Mesenchymal stem cell (in vitro differentiated cells and primary cell): ENCODE data around the gene ZNF471.

Experiments
- DNase-seq: peaks from one replicate; pipeline ENCODE4 v3.0.0-alpha.2; 2013
- H2AFZ ChIP-seq: one replicate; pipeline ENCODE4 v1.6.1; 2013; ENCODE audit warnings: low read depth, mild to moderate bottlenecking, control low read depth, inconsistent platforms, low read length, moderate library complexity
- H2AK5ac ChIP-seq: 2 replicates; pipeline ENCODE4 v1.6.1; 2013; ENCODE audit warnings: low read length, moderate library complexity, mild to moderate bottlenecking, inconsistent platforms; ENCODE audit not compliant: severe bottlenecking
- H2BK120ac ChIP-seq: one replicate; pipeline ENCODE4 v1.6.1; 2013; ENCODE audit warnings: low read depth, mild to moderate bottlenecking, inconsistent platforms, low read length, moderate library complexity
- H2BK12ac ChIP-seq, 2 experiments: one replicate each; pipeline ENCODE4 v1.6.1; 2013; ENCODE audit warnings: inconsistent platforms in 2 of 2, low read length in 2 of 2, mild to moderate bottlenecking in 2 of 2, moderate library complexity in 2 of 2, control low read depth in 1 of 2
- H2BK15ac ChIP-seq: one replicate; pipeline ENCODE4 v1.6.1; 2013; ENCODE audit warnings: mild to moderate bottlenecking, low read depth, inconsistent platforms; ENCODE audit not compliant: poor library complexity, severe bottlenecking
- H2BK5ac ChIP-seq: 2 replicates; pipeline ENCODE4 v1.6.1; 2013; ENCODE audit warnings: low read depth, mild to moderate bottlenecking, low read length, control low read depth, inconsistent platforms; ENCODE audit not compliant: poor library complexity, severe bottlenecking
- H3K14ac ChIP-seq, 2 experiments: one replicate each; pipeline ENCODE4 v1.6.1; 2013; ENCODE audit warnings: inconsistent platforms in 2 of 2, low read length in 2 of 2, control low read depth in 1 of 2, mild to moderate bottlenecking in 1 of 2, moderate library complexity in 1 of 2
- H3K18ac ChIP-seq, 2 experiments: one replicate each; pipeline ENCODE4 v1.6.1; 2013; ENCODE audit warnings: inconsistent platforms in 2 of 2, low read length in 2 of 2, control low read depth in 1 of 2, low read depth in 1 of 2, mild to moderate bottlenecking in 1 of 2
- H3K23ac ChIP-seq, 2 experiments: one replicate each; pipeline ENCODE4 v1.6.1; 2013; ENCODE audit warnings: inconsistent platforms in 2 of 2, low read length in 2 of 2, mild to moderate bottlenecking in 2 of 2, moderate library complexity in 2 of 2, control low read depth in 1 of 2
- H3K27ac ChIP-seq: 2 replicates; pipeline ENCODE4 v1.5.1; 2013; ENCODE audit warnings: mild to moderate bottlenecking, moderate library complexity, low read length, control low read depth, inconsistent platforms; ENCODE audit not compliant: poor library complexity, severe bottlenecking
- H3K27me3 ChIP-seq, 2 experiments: 2 replicates each; pipeline versions ENCODE4 v1.6.1 to v1.7.0; 2013; ENCODE audit warnings: low read length in 2 of 2, mild to moderate bottlenecking in 2 of 2, moderate library complexity in 2 of 2, control low read depth in 1 of 2, inconsistent platforms in 1 of 2; ENCODE audit not compliant: control insufficient read depth in 1 of 2, insufficient read depth in 1 of 2
- H3K36me3 ChIP-seq, 2 experiments: 2 replicates each; pipeline versions ENCODE4 v1.6.1 to v1.7.0; 2013; ENCODE audit warnings: low read length in 2 of 2, control low read depth in 1 of 2, inconsistent platforms in 1 of 2, low read depth in 1 of 2, mild to moderate bottlenecking in 1 of 2; ENCODE audit not compliant: insufficient read depth in 2 of 2, control insufficient read depth in 1 of 2
- H3K4ac ChIP-seq, 2 experiments: one replicate each; pipeline ENCODE4 v1.6.1; 2013; ENCODE audit warnings: inconsistent platforms in 2 of 2, low read length in 2 of 2, mild to moderate bottlenecking in 2 of 2, moderate library complexity in 2 of 2, control low read depth in 1 of 2, low read depth in 1 of 2
- H3K4me1 ChIP-seq: 2 replicates; pipeline ENCODE4 v1.6.1; 2013; ENCODE audit warnings: low read depth, low read length, control low read depth; ENCODE audit not compliant: control insufficient read depth, insufficient read depth
- H3K4me2 ChIP-seq: 2 replicates; pipeline ENCODE4 v1.6.1; 2013; ENCODE audit warnings: low read length, mild to moderate bottlenecking, inconsistent platforms; ENCODE audit not compliant: poor library complexity, severe bottlenecking
- H3K4me3 ChIP-seq, 2 experiments: 2 replicates each; pipeline versions ENCODE4 v1.5.1 to v1.7.0; 2013; ENCODE audit warnings: low read length in 2 of 2, mild to moderate bottlenecking in 2 of 2, control low read depth in 1 of 2, low read depth in 1 of 2; ENCODE audit not compliant: insufficient read depth in 1 of 2
- H3K79me1 ChIP-seq: replicated peaks from 2 replicates; pipeline ENCODE4 v1.6.1; 2013; ENCODE audit warnings: mild to moderate bottlenecking, control low read depth, low read length, inconsistent platforms; ENCODE audit not compliant: poor library complexity, severe bottlenecking
- H3K9ac ChIP-seq: 2 replicates; pipeline ENCODE4 v1.7.0; 2013; ENCODE audit warnings: mild to moderate bottlenecking, low read length, moderate library complexity
- H3K9me3 ChIP-seq: 2 replicates; pipeline ENCODE4 v1.7.0; 2013; ENCODE audit warnings: mild to moderate bottlenecking, low read length; ENCODE audit not compliant: control insufficient read depth
- H4K8ac ChIP-seq: one replicate; pipeline ENCODE4 v1.6.1; 2013; ENCODE audit warnings: inconsistent platforms, mild to moderate bottlenecking, low read length, moderate library complexity
- H4K91ac ChIP-seq: one replicate; pipeline ENCODE4 v1.6.1; 2013; ENCODE audit warnings: mild to moderate bottlenecking, low read length, inconsistent platforms
- WGBS: methylation state at CpG from one replicate; pipeline ENCODE4 v1.1.7; 2013; ENCODE audit warnings: mixed read lengths; 5-methylcytosine and 5-hydroxymethylcytosine counted together

Gene ZNF471

GRCh38 chr19:56538254-56538760 is 30.7 kb downstream of the ZNF471 start:
- H3K4me3 ChIP-seq: peak overlapping the region; percentile 90 to 96
- peak overlapping the region; percentile 96 for H2AFZ ChIP-seq
- H2AK5ac ChIP-seq: no peak overlapping the region
- H2BK12ac ChIP-seq: peak overlapping the region in 1 of 2 experiments; percentile 83
- peak overlapping the region; percentile 77 for H3K9ac ChIP-seq
- peak overlapping the region; percentile 88 for H2BK5ac ChIP-seq
- peak overlapping the region; percentile 67 for H3K4me2 ChIP-seq
- peaks cover 21% of the 10 kb centered on the region for H3K79me1 ChIP-seq
- H3K4me1 ChIP-seq: peaks cover 5% of the 10 kb centered on the region
- peaks cover 85% of the 10 kb centered on the region for H3K9me3 ChIP-seq
- peak overlapping the region; percentile 100 for H4K91ac ChIP-seq
- H3K23ac ChIP-seq: no peak overlapping the region
- H2BK120ac ChIP-seq: peak overlapping the region; percentile 57
- H2BK15ac ChIP-seq: peak overlapping the region; percentile 98
- 1% methylated on average over 25 of the region's 46 CpGs for WGBS
- peak overlapping the region; percentile 98 for H3K27ac ChIP-seq
- no peaks in the 10 kb centered on the region for H3K27me3 ChIP-seq
- peak; percentile 92 for DNase-seq
- peak overlapping the region in 1 of 2 experiments; percentile 98 for H3K14ac ChIP-seq
- H4K8ac ChIP-seq: peak overlapping the region; percentile 100
- H3K4ac ChIP-seq: peak overlapping the region; percentile 83 to 98
- H3K36me3 ChIP-seq: peaks cover 24 to 28% of the 10 kb centered on the region in 2 experiments
- peak overlapping the region; percentile 100 for H3K18ac ChIP-seq

- peak within 1 kb of the TSS in 1 of 2 experiments; percentile 14 for H3K23ac ChIP-seq
- 4% methylated on average over 33 of the region's 65 CpGs for WGBS
- H3K4me2 ChIP-seq: peak within 1 kb of the TSS; percentile 87
- no peaks in the 10 kb centered on the region for H3K27me3 ChIP-seq
- H3K9ac ChIP-seq: peak within 1 kb of the TSS; percentile 77
- H3K27ac ChIP-seq: peak within 1 kb of the TSS; percentile 98
- H4K8ac ChIP-seq: peak within 1 kb of the TSS; percentile 100
- H2BK12ac ChIP-seq: peak within 1 kb of the TSS in 1 of 2 experiments; percentile 83
- peak within 1 kb of the TSS; percentile 100 for H3K18ac ChIP-seq
- H4K91ac ChIP-seq: peak within 1 kb of the TSS; percentile 100
- H3K4me1 ChIP-seq: peaks cover 5% of the 10 kb centered on the region
- H3K4ac ChIP-seq: peak within 1 kb of the TSS; percentile 83 to 98
- H2BK15ac ChIP-seq: peak within 1 kb of the TSS; percentile 98
- H2BK120ac ChIP-seq: peak within 1 kb of the TSS; percentile 57
- no peak for DNase-seq
- peak within 1 kb of the TSS; percentile 96 for H2AFZ ChIP-seq
- H3K14ac ChIP-seq: peak within 1 kb of the TSS in 1 of 2 experiments; percentile 98
- peaks cover 85% of the 10 kb centered on the region for H3K9me3 ChIP-seq
- peak within 1 kb of the TSS; percentile 88 for H2BK5ac ChIP-seq
- H3K79me1 ChIP-seq: peaks cover 22% of the 10 kb centered on the region
- peaks cover 22 to 34% of the 10 kb centered on the region in 2 experiments for H3K36me3 ChIP-seq
- H2AK5ac ChIP-seq: no peak within 1 kb of the TSS
- H3K4me3 ChIP-seq: peak within 1 kb of the TSS; percentile 90 to 96
These were observed 31.2 kb downstream of the ZNF471 start, which contains the start of gene ZFP28 for GRCh38 chr19:56538761-56539263. TSS of gene ZFP28 (plus strand) at chr19:56538948. CDS start at chr19:56539019, 71 bp downstream.

- no peak overlapping the region for H3K4me2 ChIP-seq
- no peaks in the 10 kb centered on the region for H3K27me3 ChIP-seq
- H2BK120ac ChIP-seq: no peak overlapping the region
- H3K9ac ChIP-seq: no peak overlapping the region
- H2AK5ac ChIP-seq: no peak overlapping the region
- H2BK15ac ChIP-seq: no peak overlapping the region
- no peak overlapping the region for H3K27ac ChIP-seq
- no peak overlapping the region for H4K91ac ChIP-seq
- DNase-seq: no peak
- no peak overlapping the region for H3K14ac ChIP-seq
- no peak overlapping the region for H3K4ac ChIP-seq
- peaks cover 45% of the 10 kb centered on the region for H3K79me1 ChIP-seq
- peaks cover 5% of the 10 kb centered on the region for H3K4me1 ChIP-seq
- no peak overlapping the region for H2AFZ ChIP-seq
- H3K36me3 ChIP-seq: peaks cover 35 to 78% of the 10 kb centered on the region in 2 experiments
- no peak overlapping the region for H4K8ac ChIP-seq
- H3K4me3 ChIP-seq: peak overlapping the region in 1 of 2 experiments; percentile 30
- no peak overlapping the region for H3K18ac ChIP-seq
- H2BK5ac ChIP-seq: no peak overlapping the region
- no peak overlapping the region for H3K23ac ChIP-seq
- 94% methylated on average over 2 of the region's 2 CpGs for WGBS
- peaks cover 91% of the 10 kb centered on the region for H3K9me3 ChIP-seq
- H2BK12ac ChIP-seq: no peak overlapping the region
These were observed 36.1 kb downstream of the ZNF471 start for GRCh38 chr19:56543776-56544175.

GRCh38 chr19:56547535-56547934 is 39.9 kb downstream of the ZNF471 start:
- H3K36me3 ChIP-seq: peaks cover 28 to 92% of the 10 kb centered on the region in 2 experiments
- 65% methylated on average over 6 of the region's 6 CpGs for WGBS
- peak overlapping the region in 1 of 2 experiments; percentile 57 for H3K4me3 ChIP-seq
- H3K18ac ChIP-seq: no peak overlapping the region
- no peak overlapping the region for H4K8ac ChIP-seq
- H3K4me1 ChIP-seq: no peaks in the 10 kb centered on the region
- no peak for DNase-seq
- no peak overlapping the region for H4K91ac ChIP-seq
- no peak overlapping the region for H3K14ac ChIP-seq
- H3K9ac ChIP-seq: no peak overlapping the region
- H3K9me3 ChIP-seq: peaks cover 95% of the 10 kb centered on the region
- H3K79me1 ChIP-seq: peaks cover 29% of the 10 kb centered on the region
- no peak overlapping the region for H2BK120ac ChIP-seq
- no peaks in the 10 kb centered on the region for H3K27me3 ChIP-seq
- H2AFZ ChIP-seq: no peak overlapping the region
- H3K27ac ChIP-seq: no peak overlapping the region
- no peak overlapping the region for H3K23ac ChIP-seq
- H3K4ac ChIP-seq: no peak overlapping the region
- H2AK5ac ChIP-seq: no peak overlapping the region
- H2BK5ac ChIP-seq: no peak overlapping the region
- H3K4me2 ChIP-seq: no peak overlapping the region
- H2BK15ac ChIP-seq: no peak overlapping the region
- H2BK12ac ChIP-seq: no peak overlapping the region
